GM23338 (cell line): ENCODE results near the gene FLT1. TPM values are rescaled to one million over a fixed set of nuclear protein-coding genes. Genes with fewer than 3 reads are reported as not detected.

Source experiments
- ATAC-seq: fragments of 200-7000 bp; cut with Tn5 transposase; 3 replicates; pipeline ENCODE4 v1.9.1; 2020
- DNase-seq: peaks from one replicate; pipeline ENCODE4 v3.0.0-alpha.2; 2015; ENCODE audit warnings: low spot score
- H2AFZ ChIP-seq: fragments of 200-600 bp; sonication (generic); 2 replicates; pipeline ENCODE4 v1.8.0; 2016; ENCODE audit warnings: antibody characterized with exemption, mild to moderate bottlenecking, moderate library complexity
- H3F3A ChIP-seq: fragments of 200-600 bp; sonication (generic); replicated peaks from 2 replicates; pipeline ENCODE4 v1.8.0; 2017; ENCODE audit warnings: antibody characterized with exemption, mixed run types, low read depth
- H3K27ac ChIP-seq: fragments of 200-600 bp; sonication (generic); 2 replicates; pipeline ENCODE4 v1.6.1; 2016; ENCODE audit warnings: low read depth
- H3K27me3 ChIP-seq: fragments of 200-600 bp; sonication (generic); 2 replicates; pipeline ENCODE4 v1.8.0; 2016; ENCODE audit warnings: mild to moderate bottlenecking, mixed run types, moderate library complexity; ENCODE audit not compliant: insufficient read depth
- H3K36me3 ChIP-seq: fragments of 200-600 bp; sonication (generic); 2 replicates; pipeline ENCODE4 v1.8.0; 2016; ENCODE audit warnings: mild to moderate bottlenecking; ENCODE audit not compliant: insufficient read depth
- H3K4me1 ChIP-seq: fragments of 200-600 bp; sonication (generic); 2 replicates; pipeline ENCODE4 v1.8.0; 2016; ENCODE audit warnings: mild to moderate bottlenecking, moderate library complexity; ENCODE audit not compliant: insufficient read depth
- H3K4me2 ChIP-seq: fragments of 200-600 bp; sonication (generic); 2 replicates; pipeline ENCODE4 v1.7.1; 2017; ENCODE audit warnings: mixed run types
- H3K4me3 ChIP-seq: fragments of 200-600 bp; sonication (generic); 2 replicates; pipeline ENCODE4 v1.6.1; 2016; ENCODE audit warnings: mixed run types
- H3K79me2 ChIP-seq: fragments of 200-600 bp; sonication (generic); replicated peaks from 2 replicates; pipeline ENCODE4 v1.8.0; 2017; ENCODE audit warnings: mild to moderate bottlenecking; ENCODE audit not compliant: insufficient read depth
- H3K9me2 ChIP-seq: fragments of 200-600 bp; sonication (generic); 2 replicates; pipeline ENCODE4 v1.8.0; 2017; ENCODE audit not compliant: insufficient read depth
- H4K20me1 ChIP-seq: fragments of 200-600 bp; sonication (generic); replicated peaks from 2 replicates; pipeline ENCODE4 v1.8.0; 2017; ENCODE audit warnings: mild to moderate bottlenecking; ENCODE audit not compliant: insufficient read depth
- H3K27ac Mint-ChIP-seq: 2 replicates; pipeline ENCODE4 v1.8.0; 2020; ENCODE audit warnings: inconsistent platforms, mild to moderate bottlenecking, moderate library complexity, mixed read lengths
- H3K27me3 Mint-ChIP-seq: 3 replicates; pipeline ENCODE4 v1.8.0; 2022; ENCODE audit warnings: low read depth, mild to moderate bottlenecking, moderate library complexity, mixed read lengths, inconsistent platforms; ENCODE audit not compliant: insufficient read depth, poor library complexity
- H3K36me3 Mint-ChIP-seq: 3 replicates; pipeline ENCODE4 v1.8.0; 2021; ENCODE audit warnings: low read depth, mild to moderate bottlenecking, inconsistent platforms, moderate library complexity, mixed read lengths
- H3K4me1 Mint-ChIP-seq: 3 replicates; pipeline ENCODE4 v1.8.0; 2020; ENCODE audit warnings: mild to moderate bottlenecking, inconsistent platforms, mixed read lengths
- H3K4me3 Mint-ChIP-seq: 3 replicates; pipeline ENCODE4 v1.8.0; 2021; ENCODE audit warnings: moderate library complexity, mild to moderate bottlenecking, inconsistent platforms, mixed read lengths
- H3K9me3 Mint-ChIP-seq: 3 replicates; pipeline ENCODE4 v1.8.0; 2020; ENCODE audit warnings: moderate library complexity, mild to moderate bottlenecking, inconsistent platforms, mixed read lengths
- CREB1 ChIP-seq: fragments of 250-450 bp; sonication (Bioruptor Pico); IDR thresholded peaks from 2 replicates; pipeline ENCODE4 v1.5.0; 2020; ENCODE audit warnings: low read depth, mild to moderate bottlenecking, moderate library complexity
- CTCF ChIP-seq, 2 experiments: fragments of 200-600 bp in 1 of 2; sonication (generic) in 1 of 2; conservative IDR thresholded peaks; 2 replicates each; pipeline versions ENCODE4 v1.5.1 to v1.6.1; 2016 to 2017; ENCODE audit warnings: antibody characterized with exemption in 2 of 2, low read depth in 2 of 2, mild to moderate bottlenecking in 2 of 2, moderate library complexity in 1 of 2
- ETS1 ChIP-seq: IDR thresholded peaks from 2 replicates; pipeline ENCODE4 v1.6.1; 2016; ENCODE audit warnings: antibody characterized with exemption
- EZH2 ChIP-seq: fragments of 200-600 bp; sonication (generic); IDR thresholded peaks from one replicate; pipeline ENCODE4 v1.8.0; 2017; ENCODE audit warnings: antibody characterized with exemption, mild to moderate bottlenecking, low read depth; ENCODE audit not compliant: unreplicated experiment
- EZH2phosphoT487 ChIP-seq: fragments of 200-600 bp; sonication (generic); IDR thresholded peaks from one replicate; pipeline ENCODE4 v1.8.1; 2018; ENCODE audit warnings: antibody characterized with exemption; ENCODE audit not compliant: unreplicated experiment
- JUNB ChIP-seq: IDR thresholded peaks from one replicate; pipeline ENCODE4 v1.6.1; 2016; ENCODE audit warnings: antibody characterized with exemption; ENCODE audit not compliant: unreplicated experiment
- POLR2AphosphoS5 ChIP-seq: IDR thresholded peaks from 2 replicates; pipeline ENCODE4 v1.6.1; 2016; ENCODE audit warnings: antibody characterized with exemption, low read depth
- REST ChIP-seq: IDR thresholded peaks from one replicate; pipeline ENCODE4 v1.6.1; 2018; ENCODE audit warnings: antibody characterized with exemption; ENCODE audit not compliant: unreplicated experiment
- STAT1 ChIP-seq: IDR thresholded peaks from one replicate; pipeline ENCODE4 v1.6.1; 2016; ENCODE audit warnings: antibody characterized with exemption; ENCODE audit not compliant: unreplicated experiment
- ZNF114 ChIP-seq: fragments of 250-450 bp; sonication (Bioruptor Pico); IDR thresholded peaks from 2 replicates; pipeline ENCODE4 v1.5.0; 2020; ENCODE audit warnings: mild to moderate bottlenecking, moderate library complexity
- polyA plus RNA-seq: library from polyadenylated mRNA; unstranded; fragments of >200 nt; fragmentation: Nextera tagmentation; extraction: Ambion mirVana; gene quantifications from 2 replicates; pipeline ENCODE4 v1.2.1, GENCODE V29; 2016
- total RNA-seq: library from RNA; depleted of rRNA; stranded (reverse); fragments of >200 nt; shearing (Covaris generic); gene quantifications from 2 replicates; pipeline ENCODE4 v1.2.3, GENCODE V29; 2014

FLT1 gene
- total and polyA plus RNA-seq, 2 experiments from 2014 or later: 26.8 to 116 TPM

- no peak for TF ChIP-seq REST
- no peak for TF ChIP-seq ZNF114 (CRISPR knock-in tag)
Measured at GRCh38 chr13:28267497-28267896, 227.4 kb downstream of the FLT1 start (continued).

GRCh38 chr13:28258417-28258816, 236.5 kb downstream of the FLT1 start:
- Mint-ChIP-seq H3K9me3 (no peaks in the 10 kb centered on the region), H3K4me3 (no peak overlapping the region), H3K4me1 (peaks cover 21% of the 10 kb centered on the region; the same call in 2 of the 3 replicates), H3K27ac (no peak overlapping the region), H3K27me3 (peaks cover 4% of the 10 kb centered on the region), H3K36me3 (peaks cover 46% of the 10 kb centered on the region)
- Histone ChIP-seq H4K20me1 (peaks cover 4% of the 10 kb centered on the region; the same call in 1 of the 2 replicates), H3K36me3 (peaks cover 14% of the 10 kb centered on the region; the same call in 1 of the 2 replicates), H3K4me3 (no peak overlapping the region), H3K4me1 (no peaks in the 10 kb centered on the region), H2AFZ (no peak overlapping the region), H3K79me2 (no peaks in the 10 kb centered on the region), H3K27ac (no peak overlapping the region), H3K9me2 (no peaks in the 10 kb centered on the region), H3K27me3 (no peaks in the 10 kb centered on the region), H3F3A (no peaks in the 10 kb centered on the region; the same call in 1 of the 2 replicates), H3K4me2 (no peak overlapping the region)
- no peak for TF ChIP-seq ZNF114 (CRISPR knock-in tag)
- no peak for TF ChIP-seq ETS1
- TF ChIP-seq POLR2AphosphoS5: no peak
- TF ChIP-seq EZH2phosphoT487: no peak
- TF ChIP-seq CREB1 (CRISPR knock-in tag): no peak
- TF ChIP-seq EZH2: no peak
- no peak for TF ChIP-seq CTCF (conservative IDR thresholded peaks at IDR 0.05; ENCODE audit: low read depth in 2 of 2)
- no peak for TF ChIP-seq REST
- no peak for TF ChIP-seq JUNB
- TF ChIP-seq STAT1: no peak
- no peak for DNase-seq
- ATAC-seq: no peak
